Measurements from ENCODE around the gene C11orf68.

- TF ChIP-seq CTCF (IDR thresholded peaks at IDR 0.05): no peak
- TF ChIP-seq POLR2AphosphoS5 (IDR thresholded peaks at IDR 0.05): no peak
Observed at GRCh38 chr11:65898656-65899355, 20.1 kb downstream of the C11orf68 start.

Data from stomach (tissue), 4 donors.